ENCODE data around the gene MLLT1.

DNA sequence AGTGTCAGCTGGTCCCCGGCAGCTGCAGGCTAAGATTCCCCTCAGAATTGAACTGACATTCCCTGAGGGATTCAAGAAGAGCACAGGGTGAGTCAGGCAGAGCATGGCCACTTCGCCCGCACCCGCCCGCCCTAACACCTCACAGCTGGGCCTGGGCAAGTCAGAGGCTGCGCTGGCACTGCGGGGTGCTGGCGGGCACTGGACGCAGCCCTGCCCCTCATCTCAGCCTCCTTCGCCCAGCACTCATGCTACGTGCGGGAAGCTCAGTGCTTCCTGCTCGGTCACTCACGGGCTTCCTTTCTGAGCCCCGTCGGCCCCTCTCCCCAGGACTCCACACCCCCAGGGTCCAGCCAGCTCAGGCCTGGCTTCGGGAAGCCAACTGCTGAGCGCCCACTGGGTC is 56.9 kb downstream of the MLLT1 start:
- TF ChIP-seq, protein P1, sequence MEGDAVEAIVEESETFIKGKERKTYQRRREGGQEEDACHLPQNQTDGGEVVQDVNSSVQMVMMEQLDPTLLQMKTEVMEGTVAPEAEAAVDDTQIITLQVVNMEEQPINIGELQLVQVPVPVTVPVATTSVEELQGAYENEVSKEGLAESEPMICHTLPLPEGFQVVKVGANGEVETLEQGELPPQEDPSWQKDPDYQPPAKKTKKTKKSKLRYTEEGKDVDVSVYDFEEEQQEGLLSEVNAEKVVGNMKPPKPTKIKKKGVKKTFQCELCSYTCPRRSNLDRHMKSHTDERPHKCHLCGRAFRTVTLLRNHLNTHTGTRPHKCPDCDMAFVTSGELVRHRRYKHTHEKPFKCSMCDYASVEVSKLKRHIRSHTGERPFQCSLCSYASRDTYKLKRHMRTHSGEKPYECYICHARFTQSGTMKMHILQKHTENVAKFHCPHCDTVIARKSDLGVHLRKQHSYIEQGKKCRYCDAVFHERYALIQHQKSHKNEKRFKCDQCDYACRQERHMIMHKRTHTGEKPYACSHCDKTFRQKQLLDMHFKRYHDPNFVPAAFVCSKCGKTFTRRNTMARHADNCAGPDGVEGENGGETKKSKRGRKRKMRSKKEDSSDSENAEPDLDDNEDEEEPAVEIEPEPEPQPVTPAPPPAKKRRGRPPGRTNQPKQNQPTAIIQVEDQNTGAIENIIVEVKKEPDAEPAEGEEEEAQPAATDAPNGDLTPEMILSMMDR (IDR thresholded peaks at IDR 0.05), result no peak
- TF ChIP-seq POLR2A (IDR thresholded peaks at IDR 0.05) (no peak), EP300 (IDR thresholded peaks at IDR 0.05) (no peak)

All from suprapubic skin (tissue), 3 donors.